Activated CD8-positive, alpha-beta memory T cell treated with anti-CD3 and anti-CD28 coated beads, Interleukin-2, amount 50 U/mL, for 24 hours (primary cell): ENCODE data around the gene SLIT1.
"Not testable (repeated sequence)": the region's sequence is repeated elsewhere in the genome, so short reads cannot be mapped to it uniquely, and the experiment has no call there.

Experiments used
- DNase-seq: peaks from one replicate; pipeline ENCODE4 v3.0.0-alpha.2; 2020; ENCODE audit errors: extremely low read depth

SLIT1 gene

GRCh38 chr10:97109547-97109946 is 76.2 kb downstream of the SLIT1 start:
- no peak for DNase-seq

- no peak for DNase-seq
Measured at GRCh38 chr10:97107551-97107950, 78.2 kb downstream of the SLIT1 start.

- DNase-seq = no peak
Measured at GRCh38 chr10:97106207-97106606, 79.6 kb downstream of the SLIT1 start.

- no peak for DNase-seq
Measured at GRCh38 chr10:97105303-97105702, 80.5 kb downstream of the SLIT1 start.

GRCh38 chr10:97103316-97104080 is 82.3 kb downstream of the SLIT1 start:
- no peak for DNase-seq

- DNase-seq = no peak
Measured at GRCh38 chr10:97102441-97102840, 83.3 kb downstream of the SLIT1 start.

- no peak for DNase-seq
Measured at GRCh38 chr10:97101166-97101940, 84.4 kb downstream of the SLIT1 start.

GRCh38 chr10:97100657-97101056 is 85.1 kb downstream of the SLIT1 start:
- DNase-seq = no peak

- DNase-seq = no peak
Measured at GRCh38 chr10:97099868-97100267, 85.9 kb downstream of the SLIT1 start.

GRCh38 chr10:97099089-97099488 is 86.7 kb downstream of the SLIT1 start:
- DNase-seq = no peak

- no peak for DNase-seq
Measured at GRCh38 chr10:97097084-97097433, 88.7 kb downstream of the SLIT1 start.

- no peak for DNase-seq
Measured at GRCh38 chr10:97096261-97097083, 89.3 kb downstream of the SLIT1 start.

GRCh38 chr10:97095701-97096260 is 90.0 kb downstream of the SLIT1 start:
- DNase-seq = no peak

- no peak for DNase-seq
Measured at GRCh38 chr10:97090644-97091043, 95.1 kb downstream of the SLIT1 start.

GRCh38 chr10:97090035-97090434 is 95.7 kb downstream of the SLIT1 start:
- DNase-seq = no peak

- DNase-seq = no peak
Measured at GRCh38 chr10:97089209-97089870, 96.4 kb downstream of the SLIT1 start.

- no peak for DNase-seq
Measured at GRCh38 chr10:97087296-97087695, 98.5 kb downstream of the SLIT1 start.

GRCh38 chr10:97086530-97086929 is 99.2 kb downstream of the SLIT1 start:
- DNase-seq = no peak

- no peak for DNase-seq
Measured at GRCh38 chr10:97083228-97083829, 102.4 kb downstream of the SLIT1 start.

- not testable (repeated sequence) for DNase-seq
Measured at GRCh38 chr10:97082575-97082974, 103.2 kb downstream of the SLIT1 start.

- peak; percentile 28 for DNase-seq
Measured at GRCh38 chr10:97081621-97082235, 104.0 kb downstream of the SLIT1 start.
